ENCODE data around the gene IQCF5.

GRCh38 chr3:51916418-51916817 lies 41.0 kb upstream of the IQCF5 start:
- TF ChIP-seq PATZ1 (CRISPR knock-in tag; IDR thresholded peaks at IDR 0.05; ENCODE audit: borderline replicate concordance) (no peak), ZC3H10 (CRISPR knock-in tag; IDR thresholded peaks at IDR 0.05) (no peak), TSHZ2 (CRISPR knock-in tag; IDR thresholded peaks at IDR 0.05) (no peak), ESRRG (CRISPR knock-in tag; IDR thresholded peaks at IDR 0.05) (no peak)
